Glomerular visceral epithelial cell (primary cell): ENCODE measurements around the gene PEPD.

Experiments
- DNase-seq: peaks from one replicate; pipeline ENCODE4 v3.0.0-alpha.2; 2016; ENCODE audit errors: extremely low spot score

Gene PEPD

DNA sequence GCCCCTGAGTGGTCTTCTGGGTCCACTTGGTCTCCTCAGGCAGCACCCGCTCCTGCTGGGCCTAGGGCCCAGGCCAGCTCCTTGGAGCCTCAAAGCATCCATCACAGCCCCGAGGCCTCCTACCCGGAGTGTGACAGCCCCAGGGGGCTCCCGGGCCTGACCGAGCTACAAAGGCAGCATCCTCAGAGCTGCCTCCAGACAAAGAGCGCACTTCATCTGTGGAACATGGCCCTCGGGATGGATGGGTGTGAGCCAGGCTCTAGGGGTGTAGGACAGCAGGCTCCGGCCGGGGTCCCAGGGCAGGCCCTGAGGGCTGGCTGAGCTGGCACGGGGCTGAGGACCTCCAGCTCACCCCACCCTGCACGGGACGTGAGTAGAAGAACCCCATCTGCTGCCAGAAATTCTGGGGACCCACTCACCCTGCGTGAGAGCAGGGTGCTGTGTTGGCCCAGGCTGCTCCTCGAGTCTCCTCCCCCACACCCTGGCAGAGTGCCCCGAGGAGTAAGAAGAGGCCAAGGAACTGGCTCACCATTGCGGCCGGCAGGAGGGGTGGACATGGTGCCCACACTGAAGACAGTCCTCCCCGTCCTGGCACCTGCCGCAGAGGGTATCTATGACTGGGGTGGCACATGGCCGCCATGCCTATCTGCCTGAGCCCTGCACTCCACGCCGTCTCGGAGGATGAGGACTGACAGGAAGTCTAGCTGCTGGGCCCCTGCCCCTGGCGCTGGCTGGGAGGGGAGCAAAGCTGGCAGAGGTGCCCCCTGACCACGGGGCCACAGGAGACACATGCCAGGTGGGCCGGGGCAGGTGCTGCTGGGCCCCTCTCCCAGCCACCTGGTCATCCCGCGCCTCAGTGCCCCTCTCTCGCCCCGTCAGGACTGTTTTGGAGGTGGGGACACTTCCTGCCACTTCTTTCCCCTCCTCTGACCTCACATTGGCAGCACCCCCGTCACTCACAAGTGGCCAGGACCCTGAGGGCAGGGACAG, 125.7 kb downstream of the PEPD start:
- DNase-seq, result peak; percentile 43

DNA sequence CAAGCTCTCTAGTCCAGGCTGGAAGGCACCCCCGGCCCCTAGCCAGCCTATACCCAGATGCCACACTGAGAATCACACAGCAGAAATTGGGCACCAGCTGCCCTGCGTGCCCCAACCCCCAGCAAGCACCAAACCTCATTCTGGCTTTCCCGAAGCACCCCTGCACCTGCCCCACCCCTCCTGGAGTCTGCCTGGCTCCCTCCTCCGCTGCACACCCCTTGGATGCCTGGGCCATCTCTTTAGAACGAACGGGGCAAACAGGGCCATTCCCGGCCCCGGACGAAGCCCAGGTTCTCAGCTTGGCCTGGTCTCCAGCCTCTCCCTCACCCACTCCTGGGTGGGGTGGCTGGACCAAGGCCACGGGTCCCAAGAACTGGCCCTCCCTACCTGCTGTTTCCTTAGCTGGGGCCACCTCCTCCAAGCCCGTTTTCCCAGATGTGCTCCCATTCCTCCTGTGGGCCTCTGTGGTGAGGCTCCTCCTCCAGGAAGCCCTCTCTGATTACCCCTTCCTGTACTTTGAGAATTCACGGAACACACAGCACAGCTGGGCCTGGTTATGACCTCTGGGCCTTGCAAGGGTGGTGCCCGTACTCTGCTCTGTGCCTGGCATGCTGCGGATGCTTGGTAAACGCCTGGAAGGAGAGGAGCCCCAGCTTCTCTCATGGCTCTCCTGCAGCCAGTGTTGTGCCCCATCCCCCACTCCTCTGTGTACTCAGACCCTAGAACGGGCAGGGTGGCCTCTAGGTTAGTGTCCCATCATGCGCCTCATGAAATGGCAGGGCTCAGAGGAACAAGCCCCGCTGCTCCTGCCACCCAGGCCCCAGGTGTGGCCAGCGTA, 126.6 kb downstream of the PEPD start:
- no peak for DNase-seq

DNA sequence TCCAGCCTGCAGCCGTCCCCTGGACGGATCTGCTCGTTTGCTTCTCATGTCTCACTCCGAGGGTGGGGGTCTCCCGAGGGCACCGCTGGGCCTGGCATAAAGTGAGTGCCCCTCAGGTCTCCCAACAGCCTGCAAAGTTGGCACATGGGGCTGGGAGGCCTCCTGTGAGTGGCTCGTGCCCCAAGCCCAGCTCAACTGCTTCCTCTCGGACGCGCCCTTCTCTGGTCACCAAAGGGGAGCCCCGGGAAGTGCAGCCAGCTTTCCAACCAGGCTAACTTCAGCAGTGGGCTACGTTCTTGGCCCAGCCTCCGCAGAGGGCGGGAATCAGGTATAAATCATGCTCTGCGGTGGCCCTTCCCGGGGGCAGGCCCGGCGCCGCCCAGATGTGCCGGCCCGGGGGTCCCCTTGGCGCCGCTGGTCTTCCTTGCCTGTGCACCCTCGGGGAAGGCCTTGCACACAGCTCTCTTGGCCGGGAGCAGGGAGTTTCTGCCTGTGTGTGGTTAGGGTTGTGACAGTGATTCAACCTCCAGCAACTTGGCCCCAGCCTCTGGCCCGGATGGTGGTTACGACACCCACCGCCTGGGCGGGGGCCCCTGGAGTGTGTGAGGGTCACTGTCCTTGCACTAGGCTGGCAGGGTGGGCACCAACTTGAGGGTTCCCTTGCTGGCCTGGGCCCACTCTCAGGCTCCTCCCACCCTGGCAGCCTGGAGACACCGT, 127.4 kb downstream of the PEPD start:
- peak; percentile 72 for DNase-seq

DNA sequence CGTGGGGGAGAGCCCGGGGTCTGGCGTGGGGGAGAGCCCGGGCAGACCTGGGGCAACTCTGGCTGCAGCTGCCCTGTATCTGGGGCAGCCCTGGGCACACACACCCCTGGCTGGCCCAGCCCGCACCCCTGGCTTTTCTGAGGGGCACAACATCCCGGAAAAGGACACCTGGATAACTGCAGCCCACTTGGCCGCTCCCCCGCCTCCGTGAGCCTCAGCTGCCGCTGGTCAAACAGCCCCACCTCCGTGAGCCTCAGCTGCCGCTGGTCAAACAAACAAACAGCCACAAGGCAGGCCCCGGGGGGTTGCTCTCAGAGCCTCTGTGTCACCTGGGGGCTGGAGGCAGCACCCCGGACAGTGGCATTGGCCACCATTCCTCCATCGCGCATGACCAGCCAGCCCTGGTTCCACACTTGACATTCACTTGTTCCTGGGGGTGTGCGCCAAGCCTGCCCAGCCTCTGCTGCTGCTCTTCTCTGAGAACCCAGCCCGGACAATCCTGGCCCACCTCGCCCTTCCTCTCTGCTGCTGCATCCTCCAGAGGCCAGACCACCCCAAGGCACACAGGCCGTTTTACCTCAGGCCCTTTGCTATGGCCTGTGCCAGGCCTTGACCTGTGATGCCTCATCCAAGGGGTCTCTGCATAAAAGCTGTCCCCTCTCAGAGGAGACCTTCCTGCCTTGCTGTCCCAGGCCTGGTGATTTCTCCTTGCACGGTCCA, 128.1 kb downstream of the PEPD start:
- DNase-seq, result no peak

DNA sequence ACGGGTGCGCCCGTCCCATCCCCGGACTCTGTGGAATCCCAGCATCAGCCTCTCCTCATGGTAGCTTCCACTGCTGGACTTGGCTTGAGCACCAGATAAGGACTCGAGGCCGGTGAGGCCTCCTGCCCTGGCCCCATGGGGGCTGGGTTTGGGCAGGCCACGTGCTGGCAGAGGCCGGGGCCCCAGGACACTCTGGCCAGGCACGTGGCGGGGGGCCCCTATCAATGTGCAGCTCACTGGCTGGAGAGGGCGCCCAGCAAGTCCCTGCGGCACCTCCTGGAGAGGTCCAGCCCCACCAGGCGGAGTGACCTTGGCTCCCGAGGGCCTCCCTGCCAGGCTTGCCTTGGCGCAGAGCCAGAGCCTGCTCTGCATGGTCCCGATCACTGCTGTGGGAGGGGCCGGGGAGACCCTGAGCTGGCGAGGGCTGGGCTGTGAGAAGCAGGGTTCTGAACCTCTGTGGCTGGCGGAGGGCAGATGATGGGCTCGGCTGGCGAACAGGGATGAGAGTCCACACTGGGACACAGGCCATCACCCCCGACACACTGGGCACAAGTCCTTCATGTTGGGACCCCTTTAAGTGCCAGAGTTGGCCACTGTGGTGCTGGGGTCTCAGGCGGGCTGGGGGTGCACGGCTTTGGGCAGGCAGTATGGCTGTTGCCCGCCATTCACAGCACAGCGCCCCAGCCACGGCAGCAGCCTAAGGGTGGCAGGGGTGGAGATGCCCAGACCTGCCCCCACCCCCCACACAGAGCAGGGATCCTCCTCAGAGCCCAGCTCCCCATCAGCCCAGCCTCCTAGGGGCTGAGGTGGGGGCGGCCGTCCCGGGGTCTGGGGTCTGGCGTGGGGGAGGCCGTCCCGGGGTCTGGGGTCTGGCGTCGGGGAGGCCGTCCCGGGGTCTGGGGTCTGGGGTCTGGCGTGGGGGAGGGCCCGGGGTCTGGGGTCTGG, 129.0 kb downstream of the PEPD start:
- DNase-seq, result no peak

DNA sequence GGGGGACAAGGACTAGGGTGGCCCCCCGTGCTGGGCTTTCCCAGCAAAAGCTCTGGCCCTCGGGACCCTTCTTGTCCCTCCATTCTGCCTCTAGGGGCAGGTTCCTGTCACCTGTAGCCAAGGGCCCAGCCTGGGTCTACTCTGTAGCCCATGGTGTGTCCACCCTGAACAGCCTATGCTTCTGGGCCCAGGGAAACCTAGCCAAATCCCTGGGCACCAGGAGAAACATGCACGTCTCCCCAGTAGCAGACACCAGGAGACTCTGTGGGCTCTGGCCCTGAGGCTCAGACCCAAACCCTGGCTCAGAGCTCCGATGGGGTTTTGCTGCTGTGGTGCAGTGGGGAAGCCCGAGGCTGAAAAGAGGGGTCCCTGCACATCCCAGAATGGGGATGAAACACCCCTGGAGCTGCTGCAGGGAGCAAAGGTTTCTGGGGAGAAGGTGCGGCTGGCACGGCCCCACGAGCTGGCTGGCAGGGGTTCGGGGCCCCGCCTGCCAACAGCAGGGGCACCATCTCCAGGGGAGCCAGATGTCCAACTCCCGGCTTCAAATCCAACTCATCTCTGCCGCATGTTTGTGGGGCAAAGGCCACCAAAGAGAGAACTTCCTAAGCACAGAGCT, 129.9 kb downstream of the PEPD start:
- no peak for DNase-seq

DNA sequence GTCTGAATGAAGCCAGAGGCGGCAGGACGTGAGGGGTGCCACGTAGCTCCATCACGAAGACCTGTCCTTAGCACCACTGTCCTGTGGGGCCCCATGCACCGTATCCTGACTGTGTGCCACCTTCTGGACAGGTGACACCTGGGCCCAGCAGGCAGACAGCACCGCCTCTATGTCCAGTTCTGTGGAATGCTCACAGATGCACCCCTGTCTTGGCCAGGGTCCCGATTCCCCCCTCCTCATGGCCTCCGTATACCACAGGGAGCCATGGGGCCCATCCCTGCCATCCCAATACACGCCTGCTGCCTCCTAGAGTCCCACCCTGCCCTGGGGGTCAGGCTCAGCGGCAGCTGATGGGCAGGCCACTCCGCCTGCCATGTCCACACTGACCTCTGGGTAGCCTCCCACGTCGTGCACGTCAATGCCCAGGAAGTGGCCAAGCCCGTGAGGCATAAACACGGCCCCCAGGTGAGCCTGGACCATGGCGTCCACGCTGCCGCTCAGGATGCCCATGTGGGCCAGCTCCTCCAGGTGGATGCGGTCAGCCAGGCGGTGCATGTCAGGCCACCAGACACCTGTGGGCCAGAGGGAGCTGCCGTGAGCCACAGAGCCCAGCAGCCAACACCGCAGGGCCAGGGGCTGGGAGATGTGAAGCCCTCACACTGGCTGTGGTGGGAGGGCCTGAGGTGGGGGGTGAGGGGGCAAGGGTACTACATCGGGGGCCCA, 130.5 kb downstream of the PEPD start:
- no peak for DNase-seq

DNA sequence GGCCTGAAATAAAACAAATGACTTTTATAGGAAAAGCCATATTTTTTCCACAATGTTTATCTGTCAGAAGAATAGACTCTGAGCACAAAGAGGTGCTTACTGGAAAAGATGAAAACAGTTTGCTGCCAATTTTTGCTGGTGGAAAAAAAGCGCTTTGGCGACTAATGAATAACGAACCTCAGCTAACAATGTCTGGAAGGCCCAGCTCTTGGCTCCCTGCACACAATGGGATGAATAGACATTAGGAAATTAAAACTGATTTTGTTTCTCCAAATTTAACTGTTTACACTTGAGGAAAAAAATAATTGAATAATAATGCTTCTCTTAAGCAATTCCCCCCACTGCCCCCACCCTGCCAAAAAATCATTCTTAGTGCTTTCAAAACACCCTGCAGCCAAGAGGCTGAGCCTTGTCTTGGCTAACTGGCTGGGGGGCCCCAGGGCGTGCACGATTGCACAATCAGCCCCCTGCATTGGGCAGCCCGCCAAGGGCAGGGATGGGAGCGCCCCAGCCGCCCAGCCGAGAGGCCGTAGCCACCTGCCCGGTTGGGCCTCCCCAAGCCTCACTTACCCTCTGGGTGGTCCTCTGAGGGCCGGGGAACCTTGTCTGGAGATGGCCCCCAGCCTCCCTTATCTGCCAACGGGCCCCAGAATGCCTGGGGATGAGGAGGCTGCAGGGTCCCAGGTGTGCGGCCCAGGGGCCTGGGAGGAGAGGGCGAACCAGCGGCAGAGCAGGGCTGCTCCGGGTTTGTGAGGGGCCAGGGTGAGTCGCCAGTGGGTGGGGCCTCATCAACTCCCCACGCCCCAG, 131.3 kb downstream of the PEPD start:
- DNase-seq, result no peak

DNA sequence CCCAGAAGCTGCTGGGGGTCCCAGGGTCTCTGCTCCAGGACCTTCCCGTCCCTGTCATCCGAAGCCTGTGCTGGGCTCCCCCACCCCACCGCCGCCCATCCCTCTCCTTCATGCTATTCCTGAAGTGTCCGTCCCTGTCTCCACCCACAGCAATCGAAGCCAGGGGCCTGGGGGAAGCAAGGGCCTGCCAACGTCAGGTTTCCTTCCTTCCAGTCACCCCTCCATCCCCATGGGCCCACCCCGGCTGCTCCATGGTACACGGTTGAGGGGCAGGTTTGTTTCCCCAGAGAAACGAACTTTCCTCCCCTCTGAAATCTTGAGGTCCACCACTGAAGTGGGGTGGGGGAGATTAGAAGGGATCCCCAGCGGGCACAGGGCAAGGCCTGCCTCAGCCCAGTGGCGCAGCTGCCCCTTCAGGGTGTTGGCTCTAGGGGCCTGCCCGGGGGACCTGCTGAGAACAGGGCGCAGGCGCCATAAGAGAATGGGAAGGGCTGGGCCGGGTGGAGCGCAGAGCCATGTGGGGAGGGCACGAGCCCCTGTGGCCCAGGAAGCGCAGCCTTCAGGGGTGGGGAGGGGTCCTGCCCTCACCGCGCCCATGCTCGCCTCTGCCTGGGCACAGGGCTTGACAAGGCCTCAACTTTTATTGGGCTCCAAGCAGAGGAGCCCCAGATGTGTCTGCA, 132.0 kb downstream of the PEPD start:
- DNase-seq, result no peak

DNA sequence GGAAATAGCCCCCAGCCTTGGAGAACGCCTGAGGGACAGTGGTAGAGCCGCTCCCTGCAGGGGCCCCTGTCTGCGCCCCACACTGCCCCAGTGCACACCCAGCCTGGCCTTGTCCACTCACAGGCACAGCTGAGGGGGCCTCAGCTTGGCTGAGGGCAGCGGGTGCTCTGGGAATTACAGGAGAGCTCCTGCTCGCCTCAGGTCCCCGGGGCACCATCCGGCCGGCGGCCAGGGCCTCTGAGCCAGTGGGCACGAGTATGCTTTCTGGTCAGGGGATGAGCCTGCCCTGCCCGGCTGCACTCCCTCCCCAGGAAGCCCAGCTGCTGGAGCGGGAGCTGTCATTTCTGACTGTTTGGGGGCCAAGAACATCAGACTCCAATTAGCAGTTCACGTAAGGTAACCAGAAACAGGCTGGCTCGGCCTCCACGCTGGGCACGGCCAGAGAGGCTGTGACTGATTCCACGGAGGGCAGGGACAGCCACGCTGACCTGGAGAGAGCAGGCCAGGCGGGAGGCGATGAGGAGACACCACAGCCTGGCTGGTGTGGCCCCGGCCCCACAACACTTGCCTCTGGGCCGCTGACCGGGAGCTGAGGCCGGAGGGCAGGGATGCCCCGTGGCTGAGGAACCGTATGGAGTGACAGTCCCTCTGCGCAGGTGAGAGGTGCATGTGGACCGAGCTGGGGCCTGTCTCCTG, 132.7 kb downstream of the PEPD start:
- DNase-seq, result no peak

DNA sequence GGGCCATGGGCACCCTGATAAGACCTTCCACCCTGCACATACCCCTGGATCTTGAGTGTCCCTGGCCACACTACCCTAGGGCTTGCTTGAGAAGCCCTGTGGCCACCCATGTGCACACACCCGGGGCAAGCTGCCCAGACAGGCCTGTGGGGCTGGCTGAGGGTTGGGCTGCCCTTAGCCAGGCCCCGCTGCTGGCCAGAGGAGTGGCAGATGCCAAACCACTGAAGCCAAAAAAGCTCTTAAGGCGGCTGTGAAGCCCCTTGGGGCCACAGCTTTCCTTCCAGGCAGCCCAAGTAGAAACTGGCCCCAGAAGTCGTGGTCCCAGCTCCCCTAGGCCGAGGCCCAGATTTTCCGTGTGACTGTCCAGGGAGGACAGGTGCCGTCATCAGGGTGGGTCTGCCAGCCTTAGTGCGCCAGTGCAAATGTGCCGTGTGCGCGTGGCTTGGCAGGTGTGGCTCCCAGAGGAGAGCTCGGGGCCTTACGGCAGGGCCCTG, 133.3 kb downstream of the PEPD start:
- no peak for DNase-seq

DNA sequence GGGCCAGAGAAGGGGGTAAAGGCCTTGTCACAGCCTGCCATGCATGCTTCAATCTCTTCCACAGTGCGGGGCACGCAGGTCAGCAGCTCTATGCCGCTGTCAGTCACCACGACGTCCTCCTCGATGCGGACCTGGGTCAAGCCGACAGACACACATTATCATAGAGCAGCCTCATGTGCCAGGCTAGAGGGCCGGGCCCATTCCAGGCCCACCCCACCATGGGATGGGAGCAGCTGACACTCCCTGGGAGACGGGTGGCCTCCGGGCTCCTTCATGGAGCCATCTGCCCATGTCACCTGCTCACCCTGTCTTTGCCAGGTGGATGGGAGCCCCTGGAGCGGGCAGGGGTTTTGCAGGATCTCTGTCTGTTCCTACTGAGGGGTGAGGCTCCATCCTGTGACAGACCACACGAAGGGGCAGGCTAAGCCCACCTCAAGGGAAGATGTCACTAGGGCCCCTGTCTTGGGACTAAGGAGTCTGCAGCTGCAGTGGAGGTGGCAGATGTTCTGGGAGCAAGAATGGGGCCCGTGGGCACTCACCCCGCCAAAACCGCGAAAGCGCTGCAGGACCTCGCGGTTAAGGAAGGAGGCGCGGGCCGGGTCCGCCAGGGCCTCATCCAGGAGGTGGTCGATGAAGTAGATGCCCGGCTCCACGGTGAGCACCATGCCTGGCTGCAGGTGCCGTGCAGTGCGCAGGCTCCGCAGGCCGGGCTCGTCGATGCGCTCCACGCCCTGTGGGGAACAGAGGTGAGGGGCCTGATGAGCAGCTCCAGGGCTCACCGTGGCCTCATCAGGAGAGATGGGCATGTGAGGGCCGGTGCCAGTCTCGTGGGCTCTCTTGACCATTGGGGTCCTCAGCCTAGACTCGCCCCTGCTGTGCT, 134.0 kb downstream of the PEPD start:
- DNase-seq, result no peak

DNA sequence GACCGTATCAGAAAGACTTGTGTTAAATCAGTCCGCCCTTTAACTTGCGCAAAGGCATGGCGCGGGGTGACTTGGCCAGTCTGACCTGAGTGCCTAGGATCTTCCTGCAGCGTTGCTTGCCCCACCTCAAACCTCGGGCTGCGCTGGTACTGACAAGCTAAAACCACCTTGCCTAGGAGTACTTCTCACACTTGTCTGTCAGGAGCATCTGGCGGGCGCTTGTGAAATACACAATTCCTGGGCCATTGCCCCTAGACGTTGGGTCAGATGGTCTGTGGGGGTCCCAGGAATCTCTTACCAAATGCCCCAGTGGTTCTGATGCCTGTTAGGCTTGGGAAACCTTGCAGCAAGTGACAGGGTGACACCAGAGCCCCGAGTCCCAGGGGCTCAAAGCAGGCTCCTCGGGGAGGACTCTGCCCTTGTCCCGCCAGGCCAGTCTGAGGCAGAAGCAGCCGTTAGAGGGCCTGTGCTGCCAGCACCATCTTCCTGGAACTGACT, 135.2 kb downstream of the PEPD start:
- no peak for DNase-seq

DNA sequence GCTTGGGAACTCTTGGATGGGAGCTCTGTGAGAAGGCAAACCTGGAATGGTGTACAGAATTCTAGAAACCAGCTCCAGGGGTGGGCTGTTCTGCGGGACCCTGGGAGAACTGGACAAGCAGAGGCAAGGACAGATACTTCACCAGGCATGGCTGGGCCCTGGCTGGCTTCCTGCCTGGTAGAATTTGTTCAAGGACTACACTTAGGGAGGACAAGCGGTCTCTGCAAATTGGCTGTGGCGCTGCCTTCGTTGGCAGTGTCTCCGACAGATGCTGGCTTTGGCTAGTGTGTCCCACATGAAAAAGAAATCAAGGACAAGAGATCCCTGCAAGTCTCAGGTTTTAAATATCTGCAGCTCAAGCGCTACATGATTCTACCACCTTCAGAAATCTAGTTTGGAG, 135.6 kb downstream of the PEPD start:
- DNase-seq, result no peak

DNA sequence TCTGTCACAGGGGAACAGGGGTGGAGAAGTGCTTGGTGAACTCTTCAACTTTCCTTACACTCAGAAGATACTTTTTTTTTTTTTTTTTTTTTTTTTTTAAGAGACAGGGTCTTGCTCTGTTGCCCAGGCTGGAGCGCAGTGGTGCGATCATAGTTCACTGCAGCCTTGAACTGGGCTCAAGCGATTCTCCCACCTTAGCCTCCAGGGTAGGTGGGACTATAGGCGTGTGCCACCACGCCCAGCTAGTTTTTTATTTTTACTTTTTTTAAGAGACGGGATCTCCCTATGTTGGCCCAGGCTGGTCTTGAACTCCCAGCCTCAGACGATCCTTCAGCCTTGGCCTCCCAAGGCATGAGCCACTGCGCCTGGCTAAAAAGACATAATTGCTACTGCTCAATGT, 136.6 kb downstream of the PEPD start:
- DNase-seq, result no peak
